K562 (cell line): ENCODE results near the gene LONRF2. TPM values are rescaled to one million over a fixed set of nuclear protein-coding genes. Genes with fewer than 3 reads are reported as not detected.

Experiments used
- FOSL1 ChIP-seq: fragments of 200-800 bp; sonication (Bioruptor generic); conservative IDR thresholded peaks from 2 replicates; pipeline ENCODE4 v1.6.1; 2016; ENCODE audit warnings: missing genetic modification characterization, missing compliant biosample characterization
- HDAC8 ChIP-seq: fragments of 450-650 bp; IDR thresholded peaks from 2 replicates; pipeline ENCODE4 v1.6.1; 2016; ENCODE audit warnings: mild to moderate bottlenecking, missing genetic modification characterization, moderate library complexity, missing compliant biosample characterization
- REST ChIP-seq, 2 experiments: fragments of 450-650 bp; formaldehyde crosslinking in 1 of 2; IDR thresholded peaks; 2 replicates each; pipeline versions ENCODE4 v1.4.0 to v1.6.1; 2014 to 2020; ENCODE audit warnings: mild to moderate bottlenecking in 2 of 2, borderline replicate concordance in 1 of 2, low read depth in 1 of 2
- ZNF318 ChIP-seq, 2 experiments: fragments of 450-650 bp; IDR thresholded peaks; 2 replicates each; pipeline ENCODE4 v1.6.1; 2016; ENCODE audit warnings: mild to moderate bottlenecking in 2 of 2, borderline replicate concordance in 1 of 2, low read depth in 1 of 2, moderate library complexity in 1 of 2
- ZNF766 ChIP-seq: fragments of 200-800 bp; sonication (Bioruptor generic); conservative IDR thresholded peaks from 2 replicates; pipeline ENCODE4 v1.6.1; 2016; ENCODE audit warnings: missing genetic modification characterization, missing compliant biosample characterization
- polyA plus RNA-seq, 8 experiments: library from polyadenylated mRNA; depleted of rRNA in 4 of 8; stranded (reverse) in 5 of 8; unstranded in 3 of 8; fragments of >200 nt; fragmentation: Nextera tagmentation in 2 of 8; fragmentation: Illumina TruSeq in 1 of 8; extraction: Ambion mirVana in 2 of 8; extraction: Trizol in 1 of 8; gene quantifications; 2 replicates each; pipeline versions ENCODE4 v1.2.1 to v1.2.3, GENCODE V29; 2011 to 2014; ENCODE audit warnings: inconsistent platforms in 1 of 8, missing spikeins in 1 of 8
- total RNA-seq, 7 experiments: library from RNA; depleted of rRNA in 6 of 7; stranded (reverse); fragments of >200 nt in 6 of 7; fragmentation: Illumina TruSeq in 2 of 7; extraction: Trizol in 2 of 7; gene quantifications; 2 replicates each; pipeline versions ENCODE4 v1.2.1 to v1.2.3, GENCODE V29; 2011 to 2021; ENCODE audit warnings: low replicate concordance in 1 of 7
- TF ChIP-seq, protein P1 (sequence below): fragments of 450-650 bp; IDR thresholded peaks from 2 replicates; pipeline ENCODE4 v1.6.1; 2017; ENCODE audit warnings: antibody characterized with exemption, mild to moderate bottlenecking

LONRF2 gene
- total and polyA plus RNA-seq, 9 of the 15 experiments (the other 6 are each of a cell fraction or from before 2014, with no cell fraction given) = 0.35 to 5.0 (median 2.7) TPM

- TF ChIP-seq ZNF318 (IDR thresholded peaks at IDR 0.05; ENCODE audit: borderline replicate concordance in 1 of 2, low read depth in 1 of 2) = no peak
- no peak for TF ChIP-seq HDAC8 (tag)
- TF ChIP-seq REST (IDR thresholded peaks at IDR 0.05; ENCODE audit: borderline replicate concordance) = no peak
- TF ChIP-seq REST (CRISPR knock-in tag; IDR thresholded peaks at IDR 0.05; ENCODE audit: low read depth) = no peak
- TF ChIP-seq, protein P1, sequence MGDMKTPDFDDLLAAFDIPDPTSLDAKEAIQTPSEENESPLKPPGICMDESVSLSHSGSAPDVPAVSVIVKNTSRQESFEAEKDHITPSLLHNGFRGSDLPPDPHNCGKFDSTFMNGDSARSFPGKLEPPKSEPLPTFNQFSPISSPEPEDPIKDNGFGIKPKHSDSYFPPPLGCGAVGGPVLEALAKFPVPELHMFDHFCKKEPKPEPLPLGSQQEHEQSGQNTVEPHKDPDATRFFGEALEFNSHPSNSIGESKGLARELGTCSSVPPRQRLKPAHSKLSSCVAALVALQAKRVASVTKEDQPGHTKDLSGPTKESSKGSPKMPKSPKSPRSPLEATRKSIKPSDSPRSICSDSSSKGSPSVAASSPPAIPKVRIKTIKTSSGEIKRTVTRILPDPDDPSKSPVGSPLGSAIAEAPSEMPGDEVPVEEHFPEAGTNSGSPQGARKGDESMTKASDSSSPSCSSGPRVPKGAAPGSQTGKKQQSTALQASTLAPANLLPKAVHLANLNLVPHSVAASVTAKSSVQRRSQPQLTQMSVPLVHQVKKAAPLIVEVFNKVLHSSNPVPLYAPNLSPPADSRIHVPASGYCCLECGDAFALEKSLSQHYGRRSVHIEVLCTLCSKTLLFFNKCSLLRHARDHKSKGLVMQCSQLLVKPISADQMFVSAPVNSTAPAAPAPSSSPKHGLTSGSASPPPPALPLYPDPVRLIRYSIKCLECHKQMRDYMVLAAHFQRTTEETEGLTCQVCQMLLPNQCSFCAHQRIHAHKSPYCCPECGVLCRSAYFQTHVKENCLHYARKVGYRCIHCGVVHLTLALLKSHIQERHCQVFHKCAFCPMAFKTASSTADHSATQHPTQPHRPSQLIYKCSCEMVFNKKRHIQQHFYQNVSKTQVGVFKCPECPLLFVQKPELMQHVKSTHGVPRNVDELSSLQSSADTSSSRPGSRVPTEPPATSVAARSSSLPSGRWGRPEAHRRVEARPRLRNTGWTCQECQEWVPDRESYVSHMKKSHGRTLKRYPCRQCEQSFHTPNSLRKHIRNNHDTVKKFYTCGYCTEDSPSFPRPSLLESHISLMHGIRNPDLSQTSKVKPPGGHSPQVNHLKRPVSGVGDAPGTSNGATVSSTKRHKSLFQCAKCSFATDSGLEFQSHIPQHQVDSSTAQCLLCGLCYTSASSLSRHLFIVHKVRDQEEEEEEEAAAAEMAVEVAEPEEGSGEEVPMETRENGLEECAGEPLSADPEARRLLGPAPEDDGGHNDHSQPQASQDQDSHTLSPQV = 0 out of 2 replicates have a peak, but pooled peaks have one; percentile 31
- TF ChIP-seq FOSL1 (tag) = peak; percentile 62
- TF ChIP-seq ZNF766 (CRISPR knock-in tag) = no peak
Measured at GRCh38 chr2:100285691-100286090, 36.6 kb downstream of the LONRF2 start (continued).
